Inferior parietal cortex (tissue), 1 donor: Measurements from ENCODE around the gene MAP1LC3B2.

Experiments used
- DNase-seq: peaks from one replicate; pipeline ENCODE4 v3.0.0-alpha.2; 2016; ENCODE audit errors: extremely low spot score

MAP1LC3B2 gene

DNA sequence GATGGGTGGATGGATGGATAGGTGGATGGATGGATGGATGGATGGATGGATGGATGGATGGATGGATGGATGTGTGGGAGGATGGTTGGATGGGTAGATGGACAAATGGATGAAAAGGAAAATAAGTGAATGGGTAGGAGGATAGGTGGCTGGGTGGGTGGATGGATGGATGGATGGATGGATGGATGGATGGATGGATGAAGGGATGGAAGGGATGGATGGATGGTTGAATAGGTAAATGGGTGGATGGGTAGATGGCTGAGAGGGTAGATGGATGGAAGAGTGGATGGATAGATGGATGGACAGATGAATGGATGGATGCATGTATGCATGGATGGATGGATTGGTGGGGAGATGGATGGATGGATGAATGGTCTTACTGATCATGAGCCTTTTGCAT is 36.5 kb downstream of the MAP1LC3B2 start:
- no peak for DNase-seq

DNA sequence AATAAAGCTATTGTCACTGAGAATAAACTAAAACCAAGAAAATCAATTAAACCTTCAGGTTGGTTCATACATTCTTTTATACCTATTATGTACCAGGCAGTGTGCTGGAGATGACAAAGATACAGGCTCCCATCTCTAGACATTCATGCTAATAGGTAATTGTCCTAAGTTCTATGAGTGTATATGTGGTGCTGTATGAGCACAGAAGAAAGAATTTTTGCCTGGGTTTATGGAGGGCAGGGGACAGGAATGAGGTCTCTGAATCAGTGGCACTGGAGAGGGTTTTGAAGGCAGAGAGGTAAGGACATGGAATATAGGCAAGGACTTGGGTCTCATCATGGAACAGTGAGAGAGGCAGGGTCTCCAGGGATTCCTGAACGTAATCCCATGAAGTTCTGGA is 38.7 kb downstream of the MAP1LC3B2 start:
- no peak for DNase-seq

DNA sequence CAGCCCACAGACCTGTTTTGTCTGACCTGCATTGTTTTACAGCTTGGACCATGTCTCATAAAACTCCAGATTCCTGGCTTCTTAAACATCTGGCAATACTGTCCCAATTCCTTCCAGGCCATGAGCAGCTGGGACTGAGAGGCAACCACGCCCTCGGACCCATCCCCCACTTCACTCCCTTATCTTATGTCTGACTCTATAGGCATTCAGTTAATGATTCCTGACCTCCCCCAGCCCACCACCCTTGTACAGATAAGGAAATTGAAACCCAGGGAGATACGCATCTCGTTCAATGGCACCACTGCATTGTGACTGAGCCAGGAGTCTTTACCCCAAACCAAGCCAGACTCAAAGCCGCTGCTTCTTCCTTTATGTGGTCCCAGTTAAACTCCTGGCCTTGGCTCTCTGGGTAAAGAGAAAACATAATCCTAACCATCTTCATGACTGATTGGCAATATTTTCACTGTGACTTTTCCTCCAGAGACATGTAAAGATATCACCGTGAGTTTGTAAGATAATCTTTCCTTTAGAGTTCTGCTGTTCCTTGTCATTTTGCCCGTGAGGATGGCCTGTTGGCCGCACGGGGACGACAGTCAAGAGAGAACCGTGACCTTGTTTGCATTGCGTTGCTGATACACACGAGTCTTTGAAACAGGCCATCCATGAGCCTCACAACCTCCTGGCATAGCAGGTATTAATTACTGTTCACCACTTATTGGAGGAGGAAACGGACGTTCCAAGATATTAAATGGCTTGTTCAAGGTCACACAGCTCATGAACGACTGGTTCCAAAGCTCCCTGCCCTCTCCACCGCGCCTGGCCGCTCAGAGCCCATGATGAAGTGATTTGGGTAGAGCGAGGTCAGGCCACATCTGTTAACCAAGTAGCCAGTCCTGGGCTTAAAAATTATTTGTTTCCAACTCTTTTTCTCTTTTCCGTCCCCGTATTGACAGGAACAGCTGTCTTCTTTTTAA is 39.4 kb downstream of the MAP1LC3B2 start:
- no peak for DNase-seq

DNA sequence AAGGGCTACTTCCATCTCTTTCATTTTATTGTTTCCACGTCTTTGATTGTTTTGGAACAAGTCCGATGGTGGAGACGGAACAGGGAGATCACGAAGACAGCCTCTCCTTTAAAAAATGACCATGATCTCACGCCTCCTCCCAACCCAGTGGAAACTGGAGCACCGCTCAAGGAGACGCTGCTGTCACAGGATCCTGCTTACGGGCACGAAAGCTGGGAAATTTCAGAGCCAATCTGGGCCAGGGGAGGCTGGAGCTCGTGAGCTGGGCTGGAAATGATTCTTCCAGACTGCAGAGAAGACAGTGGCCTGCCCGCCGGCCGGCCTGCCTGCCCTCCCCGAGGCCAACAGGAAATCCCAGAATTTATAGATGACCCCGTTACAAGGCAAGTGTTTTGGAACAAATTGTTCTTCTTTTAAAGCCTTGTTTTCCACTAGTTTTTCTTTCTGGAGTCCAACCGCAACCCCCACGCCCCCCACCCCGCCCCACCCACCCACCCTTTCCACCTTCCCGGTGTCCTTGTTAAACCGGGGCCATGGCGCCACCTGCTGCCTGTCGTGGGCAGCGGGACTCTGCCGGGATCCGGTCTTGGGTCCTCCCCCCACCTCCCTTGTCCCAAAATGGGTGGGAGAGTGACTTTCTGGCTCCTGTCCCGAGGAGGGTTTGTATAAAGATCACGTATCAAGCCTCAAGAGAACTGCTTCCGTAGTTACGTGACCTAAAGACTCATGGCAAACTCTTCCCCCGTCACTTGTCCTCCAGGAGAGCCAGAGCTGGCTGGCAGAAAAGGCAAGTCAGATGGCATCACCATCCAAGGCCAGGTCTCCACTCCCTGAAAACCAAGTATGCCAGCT is 40.3 kb downstream of the MAP1LC3B2 start:
- peak; percentile 66 for DNase-seq

DNA sequence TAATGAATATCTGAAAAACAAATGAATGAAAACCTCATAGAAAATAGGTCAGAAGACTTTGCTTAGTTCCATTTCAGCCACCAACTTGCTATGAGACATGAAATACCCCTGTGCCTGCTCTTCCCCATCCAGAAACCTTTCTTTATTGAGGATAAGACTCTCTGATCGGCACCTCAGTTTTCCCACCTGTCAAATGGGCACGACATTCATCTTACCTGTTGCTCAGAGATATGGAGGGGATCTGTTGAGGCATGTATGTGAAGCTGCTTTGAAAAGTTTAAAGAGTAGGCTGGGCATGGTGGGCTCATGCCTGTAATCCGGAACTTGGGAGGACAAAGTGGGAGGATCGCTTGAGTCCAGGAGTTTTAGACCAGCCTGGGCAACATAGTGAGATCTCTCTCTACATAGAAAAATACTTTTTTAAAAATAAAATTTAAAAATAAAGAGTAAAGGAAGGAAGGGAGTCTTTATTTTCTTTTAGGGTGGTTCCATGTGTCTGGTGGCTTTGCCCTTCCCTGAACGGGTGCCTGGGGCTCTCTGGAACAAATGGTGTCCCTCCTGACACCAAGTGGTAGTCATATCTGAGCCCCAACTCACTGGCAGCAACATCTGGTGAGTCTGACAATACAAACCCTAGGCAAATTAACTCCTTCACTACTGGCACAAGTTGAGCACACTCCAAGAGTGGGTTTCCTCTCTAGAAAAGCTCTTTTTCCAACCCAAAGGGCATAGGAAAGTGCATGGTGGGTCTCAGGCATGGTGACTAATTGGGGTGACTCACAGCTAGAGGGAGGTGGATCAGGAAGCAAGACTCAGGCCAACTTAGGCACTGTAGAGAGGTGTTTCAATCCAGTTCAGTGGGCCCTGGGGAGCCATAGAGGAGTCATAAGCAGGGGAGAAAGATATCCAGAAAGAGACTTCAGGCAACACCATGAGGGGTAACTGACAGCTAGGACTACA is 42.1 kb downstream of the MAP1LC3B2 start:
- DNase-seq: no peak

DNA sequence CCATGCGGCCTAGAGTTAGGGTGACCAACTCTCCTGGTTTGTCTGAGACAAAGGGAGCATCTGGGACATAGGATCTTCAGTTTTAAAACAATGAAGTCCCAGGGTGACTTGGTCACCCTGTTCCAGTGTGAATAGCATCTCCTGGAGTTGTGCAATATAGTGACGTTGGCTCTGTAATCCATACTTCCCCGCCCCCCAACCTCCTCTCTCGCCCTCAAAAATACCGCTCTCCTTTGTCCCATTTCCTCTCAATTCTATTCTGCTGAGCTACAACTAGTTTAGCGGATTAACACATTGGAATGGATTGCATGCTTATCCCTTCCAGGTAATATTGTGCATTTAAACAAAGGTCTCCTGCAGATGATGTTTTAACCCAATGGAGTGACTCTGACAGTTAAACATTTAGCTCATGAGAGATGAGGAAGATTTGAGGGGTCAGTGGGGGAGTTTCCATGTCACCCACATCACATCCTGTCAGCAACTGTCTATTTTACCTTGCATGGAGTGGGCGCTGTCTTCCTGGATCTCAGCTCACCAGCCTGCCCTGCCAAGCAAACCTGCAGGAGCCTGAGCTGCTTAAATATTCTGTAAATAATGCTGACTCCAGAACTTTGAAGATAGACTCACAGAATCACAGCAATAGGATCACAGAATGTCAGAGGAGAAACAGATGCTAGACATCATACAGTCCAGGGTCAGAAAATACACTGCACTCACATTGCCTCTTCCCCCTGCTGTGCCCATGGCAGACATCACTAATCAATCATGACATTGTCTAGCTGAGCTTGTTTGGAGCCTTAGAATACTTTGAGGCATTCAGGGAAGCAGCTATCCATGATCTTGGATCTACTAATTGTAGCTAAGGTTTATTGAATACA is 43.0 kb downstream of the MAP1LC3B2 start:
- DNase-seq: no peak

DNA sequence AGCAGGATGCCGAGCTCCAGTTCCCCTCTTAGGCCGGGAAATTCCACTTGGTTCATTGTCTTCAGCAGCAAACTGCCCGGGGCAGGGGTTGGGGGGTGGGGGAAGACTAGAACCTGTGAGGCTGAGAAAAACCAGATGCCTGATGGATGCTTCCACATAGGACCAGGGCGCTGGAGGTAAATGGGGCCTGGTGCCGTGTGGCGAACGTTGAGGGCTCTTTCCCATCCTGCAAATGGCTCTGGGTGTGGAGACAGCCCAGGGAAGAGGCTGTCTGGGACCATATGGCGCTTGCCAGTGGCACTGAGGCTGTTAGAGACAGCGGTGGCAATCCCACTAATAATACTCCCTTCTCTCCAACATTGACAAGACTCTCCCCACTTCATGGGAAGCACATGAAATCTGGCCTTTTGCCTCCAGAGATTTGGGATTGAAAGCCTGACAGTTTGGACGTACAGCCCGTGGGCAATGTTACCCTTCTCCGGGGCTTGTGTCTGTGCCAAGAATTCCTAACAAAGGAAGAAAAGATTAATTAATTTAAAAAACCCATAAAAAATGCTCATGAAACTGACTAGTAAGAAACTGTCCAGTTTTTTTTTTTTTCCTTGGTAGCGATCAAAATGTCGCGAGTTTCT is 44.5 kb downstream of the MAP1LC3B2 start:
- no peak for DNase-seq

DNA sequence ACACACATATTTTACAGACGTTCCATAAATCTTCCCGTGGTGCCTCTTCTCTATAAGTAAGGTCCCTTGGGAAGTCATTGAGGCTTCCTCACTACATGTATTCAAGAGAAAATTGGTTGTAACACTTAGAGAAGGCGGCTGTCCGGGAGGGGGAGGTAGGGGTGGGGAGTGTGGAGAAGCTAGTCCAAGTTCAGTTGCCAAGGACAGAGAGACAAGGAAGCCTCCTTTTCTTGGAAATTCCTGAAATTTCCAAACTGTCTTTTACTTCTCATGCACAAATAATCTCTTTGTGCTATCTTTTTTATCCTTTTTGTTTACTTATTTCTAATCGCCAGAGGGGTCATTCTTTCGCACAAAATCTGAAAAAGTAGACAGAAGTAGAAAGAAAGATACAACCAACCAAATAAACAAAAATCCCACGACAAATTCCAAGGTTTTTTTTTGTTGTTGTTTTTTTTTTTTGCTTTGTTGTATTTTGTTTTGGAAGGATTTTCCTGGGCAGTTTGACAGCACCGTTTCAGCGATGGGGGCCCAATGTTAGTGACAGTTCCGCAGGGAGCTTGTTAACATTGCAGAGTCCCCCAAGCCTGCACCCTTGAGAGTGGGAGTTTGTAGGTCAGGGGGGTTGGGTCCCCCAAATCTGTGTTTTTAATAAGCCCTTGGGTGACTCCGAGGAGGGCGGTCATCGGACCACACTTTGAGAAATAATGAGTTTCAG is 45.2 kb downstream of the MAP1LC3B2 start:
- DNase-seq: no peak

DNA sequence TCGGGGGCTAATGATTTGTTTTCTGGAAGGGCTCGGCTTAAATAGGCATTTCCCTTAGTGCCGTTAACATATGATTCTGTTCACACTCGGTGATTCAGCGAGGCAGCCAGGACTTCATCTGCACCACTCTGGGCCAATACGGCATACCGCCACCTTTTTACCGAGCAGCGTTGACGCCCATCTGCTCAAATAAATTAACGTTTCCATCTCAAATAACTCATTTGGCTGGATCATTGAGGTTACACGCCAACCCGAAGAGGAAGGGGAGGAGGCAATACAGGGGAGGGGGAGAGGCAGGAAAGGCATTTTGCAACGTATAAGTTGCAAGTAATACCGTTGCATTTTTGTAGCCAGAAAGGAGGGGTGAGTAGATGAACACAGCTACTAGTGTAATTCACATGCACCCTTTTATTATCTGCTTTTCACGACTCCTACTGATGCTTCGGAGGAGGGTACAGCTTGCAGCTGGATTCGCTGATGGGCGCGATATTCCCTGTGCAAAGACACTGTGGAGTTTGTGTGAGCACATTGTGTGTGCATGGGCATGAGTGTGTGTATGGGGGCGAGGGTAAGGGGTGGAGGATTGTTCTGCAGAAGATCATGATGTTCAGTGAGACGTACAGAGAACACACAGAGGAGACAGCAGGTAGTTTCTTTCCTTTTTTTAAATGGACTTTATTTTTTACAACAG is 45.9 kb downstream of the MAP1LC3B2 start:
- DNase-seq: no peak

DNA sequence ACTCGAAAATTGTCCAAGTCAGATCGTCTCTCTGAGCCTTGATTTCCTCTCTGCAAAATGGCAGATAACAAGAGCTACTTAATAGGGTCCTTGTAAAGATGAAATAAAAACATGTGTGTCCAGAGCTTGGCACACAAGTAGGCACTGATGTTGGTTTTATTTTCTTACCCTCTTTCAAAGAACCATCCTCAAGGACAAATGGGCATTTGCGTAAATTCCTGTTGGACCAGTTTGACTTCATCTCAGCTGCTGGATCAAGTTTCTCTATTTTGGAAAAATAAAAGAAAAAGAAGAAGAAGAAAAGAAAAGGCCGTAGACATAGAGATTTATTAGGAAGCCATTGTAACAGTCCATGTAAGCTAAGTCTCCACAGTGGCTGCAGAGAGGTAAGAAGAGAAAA is 47.2 kb downstream of the MAP1LC3B2 start:
- no peak for DNase-seq

DNA sequence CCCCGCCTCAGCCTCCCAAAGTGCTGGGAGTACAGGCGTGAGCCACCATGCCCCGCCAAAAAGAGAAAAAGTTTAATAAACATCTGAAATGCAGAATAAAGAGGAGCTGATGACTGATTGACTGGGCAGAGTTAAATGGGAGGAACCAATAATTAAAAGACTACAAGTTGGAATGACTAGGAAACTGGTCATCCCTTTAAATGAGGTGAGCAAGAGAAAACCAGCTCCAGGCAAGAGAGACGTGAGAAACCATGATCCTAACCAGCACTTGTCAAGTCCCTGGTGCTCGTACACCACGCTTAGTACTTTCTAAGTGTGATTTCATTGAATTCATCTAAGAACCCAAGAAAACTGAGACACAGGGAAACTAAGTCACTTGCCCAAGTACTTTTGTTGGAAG is 47.9 kb downstream of the MAP1LC3B2 start:
- DNase-seq: no peak

DNA sequence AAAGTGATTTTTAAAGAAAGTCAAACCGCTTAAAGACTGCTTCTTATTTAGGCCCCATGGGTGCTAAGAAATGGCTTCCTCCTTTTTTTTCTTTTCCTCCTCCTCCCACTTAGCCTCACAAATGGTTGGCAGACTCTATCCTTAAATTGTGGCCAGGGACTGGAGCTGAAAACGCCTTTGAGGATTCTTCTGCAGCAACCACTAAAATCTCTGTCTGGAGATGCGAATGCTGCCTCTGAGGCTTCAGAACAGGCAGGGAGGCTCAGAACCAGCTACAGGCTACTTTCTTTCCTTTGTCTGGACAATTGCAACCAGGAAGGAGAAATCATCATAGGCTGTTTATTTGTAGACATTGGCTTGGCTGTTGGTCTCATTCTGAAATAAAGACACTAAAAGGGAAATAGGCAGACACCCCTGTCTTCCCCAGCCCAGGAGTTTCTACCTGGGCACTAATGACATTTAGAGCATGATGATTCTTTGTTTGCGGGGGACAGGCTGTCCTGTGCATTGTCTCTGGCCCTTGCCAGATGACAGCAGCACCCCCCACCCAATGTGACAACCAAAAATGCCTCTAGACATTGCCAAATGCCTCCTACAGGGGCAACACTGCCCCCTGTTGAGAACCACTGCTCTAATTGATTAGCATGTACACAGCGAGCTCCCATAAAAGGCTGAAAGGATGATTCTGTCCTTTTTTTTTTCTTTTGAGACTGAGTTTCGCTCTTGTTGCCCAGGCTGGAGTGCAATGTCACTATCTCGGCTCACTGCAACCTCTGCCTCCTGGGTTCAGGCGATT is 50.3 kb downstream of the MAP1LC3B2 start:
- DNase-seq: no peak

DNA sequence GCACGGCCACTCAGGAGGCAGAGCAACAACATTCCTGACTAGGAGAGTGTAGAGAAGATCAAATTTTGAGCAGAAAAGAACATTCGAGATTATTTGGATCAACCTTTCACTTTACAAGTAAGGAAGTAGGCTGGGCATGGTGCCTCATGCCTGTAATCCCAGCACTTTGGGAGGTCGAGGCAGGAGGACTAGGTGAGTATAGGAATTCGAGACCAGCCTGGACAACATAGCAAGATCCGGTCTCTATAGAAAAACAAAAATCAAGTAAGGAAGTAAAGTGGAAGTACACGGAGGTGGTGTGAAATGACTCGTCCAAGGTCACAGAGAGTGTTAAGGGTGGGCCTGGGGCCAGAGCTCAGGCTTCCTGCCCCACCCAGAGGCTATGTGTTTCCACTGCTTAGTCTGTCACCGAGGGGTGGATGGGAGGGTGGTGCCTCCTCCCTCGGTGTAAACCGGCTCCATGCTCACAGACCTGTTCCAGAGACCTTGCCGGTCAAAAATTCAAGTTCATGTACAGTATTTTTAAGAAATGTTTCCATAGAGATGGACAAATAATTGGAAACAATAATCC is 51.9 kb downstream of the MAP1LC3B2 start:
- DNase-seq: no peak

DNA sequence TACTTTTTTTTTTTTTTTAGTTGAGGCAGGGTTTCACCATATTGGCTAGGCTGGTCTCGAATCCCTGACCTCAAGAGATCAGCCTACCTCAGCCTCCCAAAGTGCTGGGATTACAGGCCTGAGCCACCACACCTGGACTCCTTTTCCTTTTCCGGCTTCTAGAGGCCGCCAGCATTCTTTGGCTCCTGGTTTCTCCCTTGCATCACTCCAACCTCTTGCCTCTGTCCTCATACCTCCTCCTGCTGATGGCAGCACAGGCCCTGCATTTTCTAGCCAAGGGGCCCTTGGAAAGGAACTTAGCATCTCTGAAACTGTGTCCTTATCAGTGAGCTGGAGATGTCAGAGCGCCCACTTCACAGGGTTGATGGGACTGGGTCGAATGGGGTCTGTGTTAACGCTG is 53.3 kb downstream of the MAP1LC3B2 start:
- no peak for DNase-seq

DNA sequence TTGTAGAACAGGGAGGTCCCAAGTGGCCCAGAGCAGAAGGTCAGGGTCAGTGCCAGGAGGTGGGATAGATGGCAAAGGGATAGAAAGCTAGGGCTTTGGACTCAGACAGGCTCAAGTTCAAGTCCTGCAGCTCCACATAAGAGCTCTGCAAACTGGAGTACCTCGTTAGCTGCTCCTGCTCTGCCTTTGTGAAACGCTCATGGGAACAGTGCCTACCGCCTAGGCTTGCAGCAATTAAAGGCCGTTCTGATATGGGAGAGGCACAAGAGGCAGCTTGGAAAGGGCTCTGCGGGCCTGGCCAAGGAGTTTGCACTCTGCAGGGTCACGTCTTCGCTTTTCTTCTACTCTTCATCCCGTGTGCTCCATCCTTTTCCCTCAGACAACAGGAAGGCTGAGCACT is 54.1 kb downstream of the MAP1LC3B2 start:
- DNase-seq: no peak

DNA sequence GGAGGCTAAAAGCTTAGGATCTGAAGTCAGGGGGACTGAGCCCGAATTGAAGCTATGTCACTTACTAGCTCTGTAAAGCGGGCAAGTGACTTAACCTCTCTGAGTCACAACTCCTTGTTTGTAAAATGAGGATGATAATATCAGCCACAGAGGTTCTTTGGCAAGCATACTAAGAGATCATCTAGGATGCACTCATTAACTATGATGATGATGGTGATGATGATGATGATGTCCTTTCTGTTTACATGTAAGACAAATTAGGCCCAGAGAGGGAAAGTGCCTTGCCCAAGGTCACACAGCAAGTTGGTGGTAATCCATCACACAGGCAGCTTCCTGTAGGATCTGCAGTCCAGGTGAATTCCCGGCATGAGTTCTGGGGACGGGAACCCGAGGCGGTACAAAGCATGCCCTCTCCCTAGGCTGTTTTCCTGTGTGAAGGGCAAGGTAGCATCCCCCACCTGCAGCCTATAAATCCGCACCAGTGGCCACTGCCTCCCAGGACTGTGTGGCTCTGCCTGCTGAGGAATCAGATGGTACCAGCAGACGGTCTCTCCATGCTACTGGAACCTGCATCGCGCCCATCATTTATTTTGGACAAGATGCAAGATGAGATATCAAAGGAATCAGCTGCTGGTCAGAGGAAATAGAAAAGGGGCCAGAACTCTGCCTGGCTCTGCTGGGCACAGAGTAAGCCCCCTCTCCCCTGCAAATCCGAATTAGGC is 55.2 kb downstream of the MAP1LC3B2 start:
- DNase-seq: no peak
